ENCODE measurements around the gene PDZK1IP1.

Gene PDZK1IP1

GRCh38 chr1:47187231-47187925 lies 2.5 kb downstream of the PDZK1IP1 start:
- CTCF ChIA-PET: interaction anchor here (1.0 to 11.7 kb wide), 7 partner anchors 8 to 131 kb away, joined by 3 to 259 read pairs (median 4); no protein-coding TSS in a partner anchor

GRCh38 chr1:47186267-47187185 lies 3.3 kb downstream of the PDZK1IP1 start:
- no peaks in the 10 kb centered on the region for H3K9me3 ChIP-seq (ENCODE audit: control extremely low read depth in 1 of 5, control insufficient read depth in 4 of 5, insufficient read depth in 2 of 5, low read depth in 1 of 5, low read length in 4 of 5)
- H3K4me3 ChIP-seq (ENCODE audit: control insufficient read depth in 1 of 7, extremely low read depth in 1 of 7, insufficient read depth in 4 of 7, low read depth in 2 of 7, low read length in 6 of 7): no peak overlapping the region
- no peak for DNase-seq
- ChIA-PET CTCF (interaction anchor here (1.3 to 11.7 kb wide), 3 partner anchors 7 to 82 kb away, joined by 4 to 259 read pairs (median 173); no protein-coding TSS in a partner anchor), POLR2A (interaction anchor here (0.6 to 0.7 kb wide), 2 partner anchors 75 to 626 kb away, joined by 3 to 6 read pairs; no protein-coding TSS in a partner anchor)
- no peaks in the 10 kb centered on the region for H3K27me3 ChIP-seq (replicated peaks in 2 of 5; ENCODE audit: control insufficient read depth in 4 of 5, insufficient read depth in 5 of 5, low read length in 4 of 5)
- H3K4me1 ChIP-seq (ENCODE audit: control extremely low read depth in 1 of 4, control insufficient read depth in 4 of 4, insufficient read depth in 4 of 4, low read length in 3 of 4): peaks cover 2 to 40% (median 34%) of the 10 kb centered on the region in 4 experiments
- WGBS (ENCODE audit: insufficient coverage): 96% methylated on average over 12 of the region's 13 CpGs
- H3K27ac ChIP-seq (ENCODE audit: insufficient read depth in 1 of 2, low read depth in 1 of 2, low read length in 2 of 2, poor library complexity in 1 of 2, severe bottlenecking in 2 of 2): no peak overlapping the region
- H3K36me3 ChIP-seq (ENCODE audit: control insufficient read depth in 4 of 4, insufficient read depth in 4 of 4, low read length in 3 of 4): no peaks in the 10 kb centered on the region

More at GRCh38 chr1:47187231-47187925, 2.5 kb downstream of the PDZK1IP1 start:
- Histone ChIP-seq H3K4me3 (ENCODE audit: control insufficient read depth in 1 of 7, extremely low read depth in 1 of 7, insufficient read depth in 4 of 7, low read depth in 2 of 7, low read length in 6 of 7) (no peak overlapping the region), H3K27ac (ENCODE audit: insufficient read depth in 1 of 2, low read depth in 1 of 2, low read length in 2 of 2, poor library complexity in 1 of 2, severe bottlenecking in 2 of 2) (no peak overlapping the region), H3K4me1 (ENCODE audit: control extremely low read depth in 1 of 4, control insufficient read depth in 4 of 4, insufficient read depth in 4 of 4, low read length in 3 of 4) (peaks cover 2 to 33% (median 28%) of the 10 kb centered on the region in 4 experiments), H3K27me3 (replicated peaks in 2 of 5; ENCODE audit: control insufficient read depth in 4 of 5, insufficient read depth in 5 of 5, low read length in 4 of 5) (no peaks in the 10 kb centered on the region), H3K36me3 (ENCODE audit: control insufficient read depth in 4 of 4, insufficient read depth in 4 of 4, low read length in 3 of 4) (no peaks in the 10 kb centered on the region), H3K9me3 (ENCODE audit: control extremely low read depth in 1 of 5, control insufficient read depth in 4 of 5, insufficient read depth in 2 of 5, low read depth in 1 of 5, low read length in 4 of 5) (no peaks in the 10 kb centered on the region)
- 92% methylated on average over 11 of the region's 12 CpGs for WGBS (ENCODE audit: insufficient coverage)
- POLR2A ChIA-PET: interaction anchor here (1.3 kb wide), 1 partner anchor 8 kb away, joined by 3 read pairs; no protein-coding TSS in a partner anchor
- no peak for DNase-seq

- no peak overlapping the region for H3K27ac ChIP-seq (ENCODE audit: insufficient read depth in 1 of 2, low read depth in 1 of 2, low read length in 2 of 2, poor library complexity in 1 of 2, severe bottlenecking in 2 of 2)
- ChIA-PET CTCF (interaction anchor here (1.0 to 11.7 kb wide), 6 partner anchors 5 to 79 kb away, joined by 3 to 173 read pairs (median 74); partner anchors contain the start of gene PDZK1IP1), POLR2A (no interaction called here)
- H3K4me3 ChIP-seq (ENCODE audit: control insufficient read depth in 1 of 7, extremely low read depth in 1 of 7, insufficient read depth in 4 of 7, low read depth in 2 of 7, low read length in 6 of 7): no peak overlapping the region
- WGBS (ENCODE audit: insufficient coverage): 95% methylated on average over 12 of the region's 14 CpGs
- no peaks in the 10 kb centered on the region for H3K9me3 ChIP-seq (ENCODE audit: control extremely low read depth in 1 of 5, control insufficient read depth in 4 of 5, insufficient read depth in 2 of 5, low read depth in 1 of 5, low read length in 4 of 5)
- no peaks in the 10 kb centered on the region for H3K36me3 ChIP-seq (ENCODE audit: control insufficient read depth in 4 of 4, insufficient read depth in 4 of 4, low read length in 3 of 4)
- peaks cover 2 to 48% (median 36%) of the 10 kb centered on the region in 4 experiments for H3K4me1 ChIP-seq (ENCODE audit: control extremely low read depth in 1 of 4, control insufficient read depth in 4 of 4, insufficient read depth in 4 of 4, low read length in 3 of 4)
- no peaks in the 10 kb centered on the region for H3K27me3 ChIP-seq (replicated peaks in 2 of 5; ENCODE audit: control insufficient read depth in 4 of 5, insufficient read depth in 5 of 5, low read length in 4 of 5)
- no peak for DNase-seq
Measured at GRCh38 chr1:47184822-47185677, 4.8 kb downstream of the PDZK1IP1 start.

GRCh38 chr1:47184090-47184821 lies 5.6 kb downstream of the PDZK1IP1 start:
- no peaks in the 10 kb centered on the region for H3K36me3 ChIP-seq (ENCODE audit: control insufficient read depth in 4 of 4, insufficient read depth in 4 of 4, low read length in 3 of 4)
- CTCF ChIA-PET: interaction anchor here (1.0 to 11.7 kb wide), 7 partner anchors 4 to 79 kb away, joined by 3 to 173 read pairs (median 19); partner anchors contain the start of gene PDZK1IP1
- no peaks in the 10 kb centered on the region for H3K9me3 ChIP-seq (ENCODE audit: control extremely low read depth in 1 of 5, control insufficient read depth in 4 of 5, insufficient read depth in 2 of 5, low read depth in 1 of 5, low read length in 4 of 5)
- 100% methylated on average over 5 of the region's 5 CpGs for WGBS (ENCODE audit: insufficient coverage)
- H3K4me1 ChIP-seq (ENCODE audit: control extremely low read depth in 1 of 4, control insufficient read depth in 4 of 4, insufficient read depth in 4 of 4, low read length in 3 of 4): peaks cover 4 to 48% (median 41%) of the 10 kb centered on the region in 4 experiments
- POLR2A ChIA-PET: interaction anchor here (0.9 kb wide), 1 partner anchor 11 kb away, joined by 3 read pairs; no protein-coding TSS in a partner anchor
- no peak overlapping the region for H3K4me3 ChIP-seq (ENCODE audit: control insufficient read depth in 1 of 7, extremely low read depth in 1 of 7, insufficient read depth in 4 of 7, low read depth in 2 of 7, low read length in 6 of 7)
- no peaks in the 10 kb centered on the region for H3K27me3 ChIP-seq (replicated peaks in 2 of 5; ENCODE audit: control insufficient read depth in 4 of 5, insufficient read depth in 5 of 5, low read length in 4 of 5)
- peak in 2 of 3 donors; percentile 42 to 58 for DNase-seq
- H3K27ac ChIP-seq (ENCODE audit: insufficient read depth in 1 of 2, low read depth in 1 of 2, low read length in 2 of 2, poor library complexity in 1 of 2, severe bottlenecking in 2 of 2): no peak overlapping the region

GRCh38 chr1:47183308-47184089 lies 6.3 kb downstream of the PDZK1IP1 start:
- Histone ChIP-seq H3K36me3 (ENCODE audit: control insufficient read depth in 4 of 4, insufficient read depth in 4 of 4, low read length in 3 of 4) (no peaks in the 10 kb centered on the region), H3K27me3 (replicated peaks in 2 of 5; ENCODE audit: control insufficient read depth in 4 of 5, insufficient read depth in 5 of 5, low read length in 4 of 5) (no peaks in the 10 kb centered on the region), H3K4me1 (ENCODE audit: control extremely low read depth in 1 of 4, control insufficient read depth in 4 of 4, insufficient read depth in 4 of 4, low read length in 3 of 4) (peaks cover 4 to 53% (median 45%) of the 10 kb centered on the region in 4 experiments), H3K4me3 (ENCODE audit: control insufficient read depth in 1 of 7, extremely low read depth in 1 of 7, insufficient read depth in 4 of 7, low read depth in 2 of 7, low read length in 6 of 7) (peak overlapping the region in 1 of 7 experiments; percentile 16), H3K9me3 (ENCODE audit: control extremely low read depth in 1 of 5, control insufficient read depth in 4 of 5, insufficient read depth in 2 of 5, low read depth in 1 of 5, low read length in 4 of 5) (no peaks in the 10 kb centered on the region), H3K27ac (ENCODE audit: insufficient read depth in 1 of 2, low read depth in 1 of 2, low read length in 2 of 2, poor library complexity in 1 of 2, severe bottlenecking in 2 of 2) (no peak overlapping the region)
- WGBS (ENCODE audit: insufficient coverage): 100% methylated on average over 4 of the region's 11 CpGs
- ChIA-PET CTCF (interaction anchor here (1.4 to 11.7 kb wide), 7 partner anchors 4 to 150 kb away, joined by 5 to 173 read pairs (median 19); partner anchors contain the start of genes CMPK1 and PDZK1IP1), POLR2A (interaction anchor here (0.9 kb wide), 1 partner anchor 12 kb away, joined by 3 read pairs; no protein-coding TSS in a partner anchor)
- DNase-seq: peak in 1 of 3 donors; percentile 51

Data from common myeloid progenitor, CD34-positive (primary cell).